Measurements from ENCODE around the gene B4GALT7.
"Not testable (repeated sequence)": the region's sequence is repeated elsewhere in the genome, so short reads cannot be mapped to it uniquely, and the experiment has no call there.

DNA sequence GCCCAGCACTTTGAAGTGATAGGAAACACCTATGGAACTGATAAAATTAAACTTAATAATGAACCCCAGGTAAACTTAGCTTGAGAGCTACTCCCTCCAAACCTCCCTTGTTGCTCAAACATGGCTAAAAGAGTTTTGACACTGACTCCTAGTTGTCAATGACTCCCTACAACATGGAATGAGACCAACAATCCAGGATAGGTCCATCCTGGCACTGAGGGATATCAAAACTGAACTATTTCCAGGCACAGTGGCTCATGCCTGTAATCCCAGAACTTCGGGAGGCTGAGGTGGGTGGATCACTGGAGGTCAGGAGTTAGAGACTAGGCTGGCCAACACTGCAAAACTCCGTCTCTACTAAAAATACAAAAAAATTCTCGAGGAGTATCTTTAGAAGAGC is 58.6 kb downstream of the B4GALT7 start:
- TF ChIP-seq, protein P1, sequence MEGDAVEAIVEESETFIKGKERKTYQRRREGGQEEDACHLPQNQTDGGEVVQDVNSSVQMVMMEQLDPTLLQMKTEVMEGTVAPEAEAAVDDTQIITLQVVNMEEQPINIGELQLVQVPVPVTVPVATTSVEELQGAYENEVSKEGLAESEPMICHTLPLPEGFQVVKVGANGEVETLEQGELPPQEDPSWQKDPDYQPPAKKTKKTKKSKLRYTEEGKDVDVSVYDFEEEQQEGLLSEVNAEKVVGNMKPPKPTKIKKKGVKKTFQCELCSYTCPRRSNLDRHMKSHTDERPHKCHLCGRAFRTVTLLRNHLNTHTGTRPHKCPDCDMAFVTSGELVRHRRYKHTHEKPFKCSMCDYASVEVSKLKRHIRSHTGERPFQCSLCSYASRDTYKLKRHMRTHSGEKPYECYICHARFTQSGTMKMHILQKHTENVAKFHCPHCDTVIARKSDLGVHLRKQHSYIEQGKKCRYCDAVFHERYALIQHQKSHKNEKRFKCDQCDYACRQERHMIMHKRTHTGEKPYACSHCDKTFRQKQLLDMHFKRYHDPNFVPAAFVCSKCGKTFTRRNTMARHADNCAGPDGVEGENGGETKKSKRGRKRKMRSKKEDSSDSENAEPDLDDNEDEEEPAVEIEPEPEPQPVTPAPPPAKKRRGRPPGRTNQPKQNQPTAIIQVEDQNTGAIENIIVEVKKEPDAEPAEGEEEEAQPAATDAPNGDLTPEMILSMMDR (IDR thresholded peaks at IDR 0.05; ENCODE audit: insufficient read depth, low read length, poor library complexity, severe bottlenecking), result not testable (repeated sequence)
- TF ChIP-seq EZH2phosphoT487 (conservative IDR thresholded peaks at IDR 0.05; ENCODE audit: low read length), result not testable (repeated sequence)
